AG09319 (cell line): ENCODE measurements around the gene CYB5B.

Experiments used
- DNase-seq: peaks from one replicate; pipeline ENCODE4 v3.0.0-alpha.2; 2010; ENCODE audit warnings: low read depth; ENCODE audit errors: extremely low read depth
- CTCF ChIP-seq: IDR thresholded peaks from 2 replicates; pipeline ENCODE4 v1.5.1; 2011; ENCODE audit warnings: low read depth, mild to moderate bottlenecking, inconsistent platforms, low read length, moderate library complexity

CYB5B gene

DNA sequence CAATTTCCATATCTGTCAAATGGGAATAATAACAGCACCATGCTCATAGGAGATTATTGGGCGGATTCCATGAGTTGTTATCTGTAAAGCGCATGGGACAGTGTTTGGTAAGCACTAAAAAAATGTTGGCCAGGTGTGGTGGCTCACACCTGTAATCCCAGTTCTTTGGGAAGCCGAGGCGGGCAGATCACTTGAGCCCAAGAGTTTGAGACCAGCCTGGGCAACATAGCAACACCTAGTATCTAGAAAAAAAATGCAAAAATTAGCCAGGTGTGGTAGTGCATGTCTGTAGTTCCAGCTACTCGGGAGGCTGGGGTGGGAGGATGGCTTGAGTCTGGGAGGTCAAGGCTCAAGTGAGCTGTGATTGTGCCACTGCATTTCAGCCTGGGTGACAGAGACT is 74.5 kb downstream of the CYB5B start:
- TF ChIP-seq CTCF: no peak
- DNase-seq: no peak

DNA sequence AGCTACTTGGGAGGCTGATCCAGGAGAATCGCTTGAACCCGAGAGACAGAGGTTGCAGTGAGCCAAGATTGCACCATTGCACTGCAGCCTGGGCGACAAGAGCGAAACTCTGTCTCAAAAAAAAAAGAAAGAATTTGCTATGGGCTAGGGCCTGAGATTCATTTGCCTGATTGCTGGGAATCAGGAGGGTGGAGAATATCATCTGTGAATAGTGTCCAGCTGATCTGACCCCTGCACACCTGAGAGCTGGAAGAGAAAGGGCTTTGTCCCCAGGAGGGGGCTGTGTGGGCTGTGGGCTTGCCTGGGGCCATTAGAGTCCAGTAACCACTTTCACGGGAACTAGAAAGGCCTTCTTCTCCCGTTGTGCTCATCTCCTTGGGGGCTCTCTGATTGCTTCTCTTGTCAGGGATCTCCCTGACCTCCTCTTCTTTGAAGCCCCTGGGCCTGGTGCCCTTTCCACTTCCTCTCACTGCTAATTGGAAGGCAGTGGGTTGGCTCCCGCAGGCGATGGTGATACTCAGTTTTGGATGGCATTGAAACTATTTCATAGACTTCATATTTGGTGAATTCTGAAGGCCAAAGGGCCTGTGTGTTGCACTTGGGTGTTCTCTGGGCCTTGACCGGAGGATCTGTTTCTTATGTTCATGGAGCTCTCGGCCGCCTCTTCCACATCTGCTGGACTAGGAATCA is 75.3 kb downstream of the CYB5B start:
- no peak for TF ChIP-seq CTCF

GRCh38 chr16:69500496-69500895 is 76.1 kb downstream of the CYB5B start:
- DNase-seq: no peak
- no peak for TF ChIP-seq CTCF

More for the DNA sequence above, 75.3 kb downstream of the CYB5B start:
- DNase-seq: no peak

DNA sequence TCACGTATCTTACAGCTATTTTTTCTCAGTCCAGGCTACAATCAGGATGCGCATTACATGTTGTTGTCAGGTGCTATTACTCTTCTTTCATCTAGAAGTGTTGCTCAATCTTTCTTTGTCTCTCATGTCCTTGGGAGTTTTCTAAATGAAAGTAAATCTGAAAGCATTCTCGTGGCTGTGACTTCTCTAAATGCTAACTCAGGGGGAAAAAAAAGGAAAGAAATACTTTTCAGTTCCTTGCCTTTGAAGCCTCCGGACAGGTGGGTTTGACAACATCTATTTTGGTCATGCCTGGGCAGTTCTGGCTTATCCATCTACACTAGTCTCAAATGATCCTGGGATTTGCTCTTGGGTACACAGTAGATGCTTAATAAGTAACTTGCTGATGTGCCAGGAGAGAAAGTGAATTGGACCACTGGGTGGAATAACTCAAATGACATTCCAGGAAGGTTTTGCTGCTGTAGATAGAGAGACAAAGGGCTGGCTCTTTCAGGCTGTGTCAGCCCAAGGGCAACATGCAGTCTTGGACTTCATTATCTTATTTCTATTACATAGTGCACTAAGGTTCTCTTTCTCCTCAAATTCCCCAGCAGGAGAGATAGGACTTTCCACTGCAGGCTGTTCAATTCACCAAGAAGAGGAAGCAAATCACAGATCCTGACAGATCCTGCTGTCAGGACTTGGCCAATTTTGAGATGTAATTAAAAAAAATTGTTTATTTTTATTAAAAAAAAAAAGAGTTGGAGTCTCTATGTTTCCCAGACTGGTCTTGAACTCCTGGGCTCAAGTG is 77.7 kb downstream of the CYB5B start:
- no peak for TF ChIP-seq CTCF

DNA sequence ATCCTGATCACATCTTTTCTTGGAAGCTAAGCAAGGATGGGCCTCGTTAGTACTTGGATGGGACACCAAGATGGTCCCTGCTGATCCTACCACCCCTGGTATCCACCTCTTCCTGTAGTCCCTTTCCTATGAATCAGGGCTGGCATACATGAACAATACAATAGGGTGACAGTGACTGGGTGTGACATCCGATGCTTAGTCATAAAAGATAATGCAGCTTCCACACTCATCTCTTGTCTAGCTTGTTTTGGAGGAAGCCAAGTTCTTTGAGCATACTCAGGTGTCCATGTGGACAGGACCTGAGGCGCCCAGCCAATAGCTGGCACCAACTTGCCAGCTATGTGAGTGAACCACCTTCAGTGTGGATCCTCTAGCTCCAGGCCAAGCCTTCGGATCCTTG is 78.8 kb downstream of the CYB5B start:
- no peak for DNase-seq

More for the DNA sequence above, 77.7 kb downstream of the CYB5B start:
- no peak for DNase-seq

DNA sequence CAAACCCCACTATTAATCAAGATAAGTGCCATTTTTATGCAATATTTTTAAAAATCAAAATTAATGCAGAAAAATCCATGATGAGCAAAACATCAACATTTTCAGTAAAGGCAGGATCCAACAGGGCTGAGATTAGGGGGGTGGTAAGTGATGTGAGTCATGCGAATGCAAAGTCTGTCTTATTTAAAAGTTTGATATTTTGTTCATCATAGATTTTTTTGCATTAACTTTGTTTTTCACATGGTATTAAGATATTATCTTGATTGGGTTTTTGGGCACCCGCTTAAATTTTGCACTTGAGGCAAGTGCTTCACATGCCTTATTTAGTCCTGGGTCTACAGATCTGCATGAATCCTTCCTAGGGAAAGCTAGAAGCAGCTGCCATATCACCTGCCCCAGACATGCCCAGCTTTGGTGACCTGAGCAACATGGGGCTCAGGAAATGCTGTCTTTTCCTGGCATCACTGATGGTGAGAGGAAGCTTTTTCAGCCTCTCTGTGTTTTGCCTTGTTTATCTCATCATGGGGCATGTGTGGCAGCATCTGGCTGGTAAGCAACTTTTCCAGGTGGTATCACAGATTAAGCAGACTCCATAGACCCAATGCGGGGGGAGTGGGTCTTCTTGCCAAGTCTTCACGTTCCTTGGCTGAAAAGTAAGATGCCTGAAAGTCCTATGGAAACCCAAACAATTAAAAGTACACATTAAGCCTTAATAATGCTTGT is 83.8 kb downstream of the CYB5B start:
- no peak for TF ChIP-seq CTCF
- no peak for DNase-seq

More for the DNA sequence above, 78.8 kb downstream of the CYB5B start:
- TF ChIP-seq CTCF: no peak

GRCh38 chr16:69509125-69509524 is 84.7 kb downstream of the CYB5B start:
- no peak for DNase-seq
- TF ChIP-seq CTCF: no peak
